NOMO-1 treated with dmso at 0.1 percent for 144 hours (cell line): ENCODE results near the gene TAOK3.
"Not testable (repeated sequence)": the region's sequence is repeated elsewhere in the genome, so short reads cannot be mapped to it uniquely, and the experiment has no call there.

Experiments used
- DNase-seq: peaks from one replicate; lab custom pipeline; 2025; ENCODE audit not compliant: unreplicated experiment; lab: John Stamatoyannopoulos, UW

TAOK3 gene

DNA sequence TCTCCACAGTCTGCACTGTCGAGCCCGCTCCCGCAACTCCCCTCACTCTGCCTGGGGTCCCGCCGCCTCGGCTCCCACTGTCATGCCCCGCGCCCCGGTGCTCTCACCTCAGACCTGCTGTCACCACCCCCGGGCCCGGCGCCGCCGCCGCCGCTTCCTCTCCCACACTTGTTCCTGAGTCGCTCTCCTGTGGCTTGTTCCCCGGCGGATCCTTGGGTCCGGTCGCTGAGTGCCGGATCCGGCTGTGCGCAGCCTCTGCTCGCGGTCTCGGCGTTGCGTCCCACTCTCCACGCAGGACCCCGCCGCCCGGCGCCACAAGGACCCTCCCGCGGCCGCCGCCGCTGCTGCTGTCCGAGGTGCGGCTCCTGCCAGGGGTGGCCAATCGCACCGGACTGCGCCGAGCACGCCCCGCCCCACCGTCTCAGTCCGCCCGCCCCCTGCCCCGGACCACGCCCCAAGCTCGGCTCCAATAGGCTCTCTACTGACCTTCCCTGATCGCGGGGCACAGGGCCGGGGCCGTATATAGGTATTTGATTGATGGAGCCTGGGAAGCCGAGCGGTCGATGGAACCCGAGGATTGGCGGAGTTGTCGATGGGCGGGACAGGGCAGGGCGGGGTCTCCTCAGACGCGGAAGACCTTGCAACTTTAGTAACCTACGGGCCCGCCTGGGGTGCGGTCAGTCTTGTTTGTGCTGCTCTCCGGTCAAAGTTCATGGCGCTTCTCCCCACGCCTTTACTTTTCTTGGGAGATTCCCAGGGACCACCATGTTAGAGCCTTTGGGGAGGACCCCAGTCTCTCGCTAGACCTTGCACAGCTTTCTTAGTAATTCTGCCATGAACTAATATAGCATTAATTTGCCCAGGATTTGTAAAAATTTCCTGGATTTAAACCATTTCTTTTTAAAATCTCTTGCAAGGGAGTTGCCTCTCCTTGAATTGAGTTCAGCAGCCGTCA lies at the start of gene TAOK3:
Gene TAOK3 (minus strand): TSS at position 367 of the 955 bp plus-strand sequence. CDS start 117,340 bp downstream, outside the sequence.
- peak; percentile 99 for DNase-seq

DNA sequence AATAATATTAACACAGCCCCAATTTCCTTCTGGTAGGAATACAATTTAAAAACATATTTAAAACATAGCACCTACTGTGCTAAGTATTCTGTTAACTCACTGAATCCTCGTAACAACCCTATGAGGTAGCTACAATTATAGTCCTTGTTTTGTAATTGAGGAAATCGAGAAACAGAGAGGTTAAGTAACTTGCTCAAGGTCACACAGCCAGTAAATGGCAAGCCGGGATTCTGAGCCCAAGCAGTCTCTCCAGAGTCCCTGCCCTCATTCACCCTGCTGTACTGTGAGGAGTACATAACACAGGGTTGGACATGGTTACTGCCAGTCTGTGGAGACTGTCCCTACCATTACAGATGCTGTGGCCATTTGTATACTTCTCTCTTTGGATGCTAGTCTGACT lies 48.0 kb upstream of the TAOK3 start:
- DNase-seq = no peak

- DNase-seq = no peak
Measured at GRCh38 chr12:118418385-118419057, 45.8 kb upstream of the TAOK3 start.

DNA sequence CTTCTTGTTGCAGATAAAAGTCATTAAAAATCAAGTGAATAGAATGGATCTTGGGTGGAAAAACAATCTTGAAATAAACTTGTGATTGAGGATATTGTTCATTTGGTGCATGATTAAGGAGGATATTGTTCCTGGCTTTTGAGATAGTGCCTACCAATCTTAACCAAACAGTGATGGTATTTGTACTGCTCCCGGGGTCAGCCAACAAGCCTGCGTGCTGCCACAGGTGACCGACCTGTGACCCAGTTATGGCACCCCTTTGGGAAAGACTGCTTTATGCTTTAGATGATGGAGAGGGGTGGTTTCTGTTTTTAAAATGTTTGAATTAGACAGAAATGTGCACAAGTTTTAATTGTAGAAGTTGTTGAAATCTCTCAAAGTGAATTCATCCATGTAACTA lies 45.2 kb upstream of the TAOK3 start:
- DNase-seq = no peak

GRCh38 chr12:118409834-118410233 lies 37.1 kb upstream of the TAOK3 start:
- DNase-seq = no peak

GRCh38 chr12:118408241-118408640 lies 35.5 kb upstream of the TAOK3 start:
- DNase-seq = not testable (repeated sequence)

DNA sequence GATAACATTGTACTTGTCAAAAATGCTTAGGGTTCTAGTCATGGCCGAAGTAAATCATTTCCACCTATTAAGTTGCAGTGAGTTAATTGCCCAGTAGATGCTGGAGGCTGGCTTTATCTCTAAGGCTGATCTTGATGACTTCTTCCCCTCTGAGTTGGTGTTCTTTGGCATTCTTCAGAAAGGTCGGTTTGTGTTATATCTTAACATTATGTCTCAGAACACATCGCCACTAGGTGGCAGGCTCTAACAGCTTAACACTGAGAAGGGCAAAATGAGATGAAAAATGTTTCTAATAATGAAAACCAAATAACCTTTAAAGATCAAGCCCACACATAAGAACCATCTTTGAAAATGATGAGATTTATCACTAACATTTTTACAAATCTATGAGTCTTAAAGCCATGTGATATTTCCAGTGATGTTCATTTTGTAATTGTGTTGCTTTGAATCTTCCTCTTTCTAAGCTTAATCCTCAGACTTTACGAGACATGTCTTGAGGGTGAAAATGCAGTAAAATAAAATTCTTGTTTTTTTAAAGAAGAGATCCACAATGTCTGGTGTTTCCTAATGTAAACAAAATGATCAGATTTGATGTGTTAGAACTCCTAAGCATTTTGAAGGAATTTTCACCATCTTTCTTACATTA lies 32.3 kb upstream of the TAOK3 start:
- DNase-seq = no peak

- no peak for DNase-seq
Measured at GRCh38 chr12:118402251-118402650, 29.5 kb upstream of the TAOK3 start.

GRCh38 chr12:118398940-118399339 lies 26.2 kb upstream of the TAOK3 start:
- peak; percentile 27 for DNase-seq

DNA sequence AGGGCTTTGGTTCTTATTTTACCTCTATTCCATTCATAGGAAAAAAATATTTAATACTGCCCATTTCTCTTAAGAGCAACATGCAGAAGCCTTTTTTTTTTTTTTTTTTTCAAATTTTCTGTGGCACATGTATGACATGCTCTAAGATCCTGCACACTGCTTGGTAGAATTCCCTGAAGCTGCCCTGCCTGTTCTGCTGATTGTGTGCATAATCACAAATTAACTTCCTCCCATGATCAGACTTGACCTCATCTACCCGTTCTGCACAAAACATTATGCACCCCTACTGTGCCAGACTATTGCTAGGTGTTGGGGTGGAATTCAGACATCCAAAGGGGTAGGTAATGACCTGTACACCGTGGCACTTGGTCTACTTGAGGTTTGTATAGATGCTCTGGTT lies 25.8 kb upstream of the TAOK3 start:
- no peak for DNase-seq

DNA sequence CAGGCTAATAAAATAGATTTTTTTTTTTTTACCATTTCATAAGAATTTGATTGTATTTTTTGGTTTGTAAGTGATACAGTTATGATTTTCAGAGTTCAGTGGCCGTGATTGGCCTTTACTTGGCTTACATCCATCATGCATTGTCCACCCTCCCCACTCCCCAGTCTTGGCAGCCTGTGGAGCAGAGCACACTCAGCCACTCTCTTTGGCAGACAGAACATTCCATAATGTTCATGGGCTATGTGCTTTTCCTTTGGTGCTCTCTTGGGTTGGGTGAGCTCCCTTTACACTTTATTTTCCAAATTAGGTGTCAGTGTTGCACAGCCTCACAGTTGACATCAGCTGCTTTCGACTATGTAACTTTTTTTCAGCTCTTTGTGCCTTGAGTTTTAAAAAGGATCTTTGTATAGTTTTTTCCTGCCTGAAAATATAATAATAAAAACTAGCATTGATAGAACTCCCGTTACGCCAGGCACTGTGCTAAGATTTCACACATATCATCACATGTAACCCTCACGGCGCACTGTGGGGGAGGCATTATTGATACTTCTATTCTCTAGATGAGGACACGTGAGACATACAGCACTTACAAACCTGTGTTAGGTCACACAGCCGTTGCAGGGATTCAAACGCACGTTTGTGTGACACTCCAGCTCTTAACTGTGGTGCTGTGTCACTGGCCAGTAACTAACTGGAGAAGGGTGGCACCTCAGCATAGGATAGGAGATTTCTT lies 25.2 kb upstream of the TAOK3 start:
- DNase-seq = no peak

DNA sequence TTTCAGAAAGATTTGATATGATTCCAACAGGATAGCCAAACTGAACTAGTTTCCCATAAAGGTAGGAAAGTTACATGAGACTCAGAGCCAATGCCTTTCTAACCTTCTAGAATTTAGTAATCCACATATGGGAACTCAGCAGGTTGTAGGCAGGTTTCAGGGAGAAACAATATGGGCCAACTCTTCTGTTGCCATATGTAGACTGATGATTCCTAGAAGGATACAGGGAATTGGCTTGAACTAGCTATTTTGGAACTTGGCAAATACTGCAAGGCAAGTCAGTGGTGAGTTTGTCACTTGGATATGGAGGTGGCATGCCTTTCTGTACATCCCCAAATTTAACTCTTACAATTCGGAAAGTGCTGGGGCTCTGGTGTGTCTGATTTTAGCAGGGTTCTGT lies 19.1 kb upstream of the TAOK3 start:
- no peak for DNase-seq

- DNase-seq = no peak
Measured at GRCh38 chr12:118391424-118391823, 18.7 kb upstream of the TAOK3 start.

DNA sequence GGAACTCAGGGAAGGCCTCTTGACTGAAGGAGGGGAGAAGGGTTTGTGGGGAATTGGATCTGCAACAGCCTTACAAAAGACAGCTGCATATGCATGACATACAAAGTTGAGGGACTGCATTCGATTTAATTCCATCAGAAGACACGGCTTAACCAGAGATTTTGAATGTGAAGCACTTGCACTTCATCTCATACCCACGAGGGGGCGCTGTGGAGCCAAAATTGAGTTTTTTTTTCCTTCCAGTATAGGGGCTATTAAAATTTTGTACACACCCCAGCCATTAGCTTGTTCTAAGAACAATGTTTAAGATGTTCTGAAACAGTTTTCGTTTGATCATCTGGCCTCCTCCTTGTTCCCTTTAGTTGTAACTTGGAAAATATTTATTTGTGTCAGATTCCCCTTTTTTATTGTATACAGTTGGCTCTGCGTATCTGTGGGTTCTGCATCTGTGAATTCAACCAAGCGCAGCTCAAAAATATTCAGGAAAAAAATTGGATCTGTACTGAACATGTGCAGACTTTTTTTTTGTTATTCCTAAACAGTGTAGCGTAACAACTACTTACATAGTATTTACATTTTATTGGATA lies 5.3 kb upstream of the TAOK3 start:
- peak; percentile 38 for DNase-seq

GRCh38 chr12:118377021-118377883 lies 4.5 kb upstream of the TAOK3 start:
- DNase-seq = no peak

DNA sequence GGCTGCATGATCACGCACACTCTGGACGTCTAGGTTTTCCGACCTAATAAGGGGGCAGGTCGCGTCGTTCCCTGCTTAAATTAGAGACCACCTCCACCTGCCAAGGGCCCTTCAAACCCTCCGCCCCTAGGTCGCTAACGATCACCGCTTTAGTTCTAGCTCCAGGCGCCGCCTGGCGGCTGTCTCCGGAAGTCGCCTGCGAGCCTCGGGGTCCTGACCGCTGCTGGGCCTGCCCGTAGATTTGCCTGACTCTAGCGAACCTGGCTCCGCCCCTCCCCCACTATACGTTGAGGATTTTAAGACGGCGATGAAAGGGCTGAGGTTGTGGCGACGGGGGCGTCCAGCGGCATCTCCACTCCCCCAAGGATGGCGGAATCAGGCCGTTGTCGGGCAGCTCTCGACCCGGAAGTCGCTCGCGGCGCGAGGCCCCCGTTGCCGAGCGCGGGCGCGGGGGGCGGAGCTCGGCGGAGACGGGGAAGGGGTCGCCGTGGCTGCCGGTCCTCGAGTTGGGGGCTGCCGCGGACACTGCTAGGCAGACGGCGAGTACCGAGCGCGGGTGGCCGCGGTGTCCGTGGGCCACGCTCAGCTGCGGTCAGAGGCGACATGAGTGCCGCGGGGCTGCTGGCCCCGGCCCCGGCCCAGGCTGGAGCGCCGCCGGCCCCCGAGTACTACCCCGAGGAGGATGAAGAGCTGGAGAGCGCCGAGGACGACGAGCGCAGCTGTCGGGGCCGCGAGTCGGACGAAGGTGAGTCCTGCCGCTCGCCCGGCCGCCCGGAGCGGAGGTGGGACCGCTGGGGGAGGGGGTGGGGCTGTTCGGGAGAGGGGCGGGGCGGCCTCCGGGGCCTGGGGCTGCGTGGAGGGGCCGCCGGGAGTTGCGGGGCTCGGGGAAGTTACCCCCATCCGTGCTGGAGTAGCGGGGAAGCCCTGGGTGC lies 3.6 kb upstream of the TAOK3 start, which contains the start of gene SUDS3:
Gene SUDS3 (plus strand): TSS at position 467 of the 932 bp plus-strand sequence. CDS start 137 bp downstream, at position 604.
- DNase-seq = peak; percentile 76

DNA sequence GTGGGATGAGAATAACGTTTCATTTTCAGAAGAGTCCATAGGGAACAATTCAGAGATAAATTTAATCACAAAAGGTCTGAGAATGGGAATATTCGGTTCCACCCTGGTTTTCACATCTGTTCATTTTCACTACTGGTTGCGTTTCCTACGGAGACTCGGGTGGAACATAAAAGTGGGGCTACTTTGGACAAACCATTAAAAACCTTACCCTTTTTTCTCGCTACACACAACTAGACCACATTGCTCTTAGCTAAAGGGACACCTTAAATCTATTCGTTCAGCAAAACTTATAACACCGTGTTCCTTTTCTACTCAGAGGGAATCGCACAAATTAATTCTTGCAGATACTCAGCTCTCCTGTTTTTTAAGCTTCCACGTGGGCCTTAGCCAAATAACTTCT lies 2.6 kb upstream of the TAOK3 start:
- DNase-seq = no peak

DNA sequence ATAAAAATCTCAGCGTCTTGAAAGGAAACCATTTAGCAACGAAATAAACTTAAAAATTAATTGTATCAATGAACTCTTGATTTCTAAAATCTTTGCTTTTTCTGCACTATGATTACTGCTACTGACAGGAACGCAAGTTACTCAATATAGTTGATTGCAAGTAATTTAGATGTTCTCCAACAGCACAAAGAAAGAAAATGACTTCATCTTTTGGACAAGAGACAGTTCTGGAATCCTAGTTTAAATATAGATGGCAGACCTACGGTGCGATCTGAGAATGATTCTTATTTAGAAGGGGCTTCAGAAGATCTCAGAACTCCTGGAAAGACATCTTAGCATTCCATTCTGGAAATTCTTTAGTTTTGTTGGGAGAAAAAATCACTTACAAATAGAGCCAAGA lies 2.2 kb upstream of the TAOK3 start:
- DNase-seq = no peak
